Measurements from ENCODE around the gene DDX31.

DNA sequence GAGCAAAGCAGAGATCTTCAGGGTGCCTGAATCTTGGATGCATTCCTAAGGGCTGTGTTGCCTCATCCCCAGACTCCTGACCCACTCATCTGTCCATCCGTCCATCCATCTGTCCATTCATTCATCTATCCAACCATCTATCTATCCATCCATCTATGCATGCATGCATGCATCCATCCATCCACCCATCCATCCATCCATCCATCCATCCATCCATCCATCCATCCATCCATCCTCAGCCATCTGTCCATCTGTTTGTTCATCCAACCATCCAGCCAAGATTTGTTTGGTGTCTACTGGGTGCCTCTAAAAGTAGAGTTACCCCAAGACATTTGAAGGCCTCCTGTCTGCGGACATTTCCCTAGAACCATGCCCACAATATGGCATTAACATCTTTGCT is 115.0 kb downstream of the DDX31 start:
- TF ChIP-seq CTCF (IDR thresholded peaks at IDR 0.05) (no peak), POLR2A (IDR thresholded peaks at IDR 0.05) (no peak), EP300 (IDR thresholded peaks at IDR 0.05) (no peak)
